Skeletal muscle satellite cell (primary cell): ENCODE measurements around the gene PWP2. TPM values are rescaled to one million over a fixed set of nuclear protein-coding genes. Genes with fewer than 3 reads are reported as not detected.
"Not testable (repeated sequence)": the region's sequence is repeated elsewhere in the genome, so short reads cannot be mapped to it uniquely, and the experiment has no call there.

Source experiments
- H3K27me3 ChIP-seq: 2 replicates; pipeline ENCODE4 v1.7.0; 2013; ENCODE audit warnings: low read length; ENCODE audit not compliant: control insufficient read depth, insufficient read depth
- H3K36me3 ChIP-seq: 2 replicates; pipeline ENCODE4 v1.7.0; 2013; ENCODE audit warnings: mild to moderate bottlenecking, control low read depth, low read length; ENCODE audit not compliant: insufficient read depth
- H3K4me1 ChIP-seq: 2 replicates; pipeline ENCODE4 v1.7.0; 2013; ENCODE audit warnings: low read length; ENCODE audit not compliant: control insufficient read depth, insufficient read depth
- H3K4me2 ChIP-seq: 2 replicates; pipeline ENCODE4 v1.7.0; 2013; ENCODE audit warnings: mild to moderate bottlenecking, low read length
- H3K4me3 ChIP-seq: 2 replicates; pipeline ENCODE4 v1.7.0; 2013; ENCODE audit warnings: low read length
- H3K9ac ChIP-seq: 2 replicates; pipeline ENCODE4 v1.7.0; 2013; ENCODE audit warnings: mild to moderate bottlenecking, low read depth, low read length, moderate library complexity
- H3K9me3 ChIP-seq: replicated peaks from 2 replicates; pipeline ENCODE4 v1.7.0; 2013; ENCODE audit warnings: mild to moderate bottlenecking, control low read depth, low read length
- total RNA-seq: library from RNA; depleted of rRNA; stranded (reverse); fragments of >200 nt; gene quantifications from 2 replicates; pipeline ENCODE4 v1.2.3, GENCODE V29; 2012; rRNA removed

PWP2 gene
- total RNA-seq, result 4.2 and 48.2 TPM in 2 replicates

DNA sequence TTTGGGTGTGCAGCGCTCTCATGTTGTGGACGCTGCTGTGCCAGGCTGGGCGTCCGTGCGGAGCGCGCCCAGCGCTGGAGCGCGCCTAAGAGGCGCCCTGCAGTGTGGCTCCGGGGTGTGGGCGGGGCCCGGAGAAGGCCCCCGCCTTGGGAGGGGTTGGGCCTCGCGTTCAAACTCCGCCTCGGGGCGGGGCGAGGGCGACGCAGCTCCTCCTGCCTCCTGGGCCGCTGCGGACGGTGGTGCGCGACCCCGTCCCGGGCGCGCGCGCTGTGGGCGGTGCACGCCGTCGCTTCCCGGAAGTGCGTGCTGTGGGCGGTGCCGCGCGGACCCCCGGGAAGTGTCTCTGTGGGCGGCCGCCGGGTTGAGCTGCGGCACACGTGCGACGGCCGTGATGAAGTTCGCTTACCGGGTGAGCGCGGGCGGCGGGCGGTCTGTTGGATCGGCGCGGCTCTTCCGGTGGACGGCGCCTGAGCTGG lies at the start of gene PWP2:
TSS of gene PWP2 (plus strand) at position 374 of the 476 bp plus-strand sequence. CDS start at position 392, 18 bp downstream.
- not testable (repeated sequence) for H3K9me3 ChIP-seq, H3K27me3 ChIP-seq, H3K36me3 ChIP-seq, H3K4me2 ChIP-seq, H3K4me1 ChIP-seq
- H3K9ac ChIP-seq, result peak within 1 kb of the TSS; percentile 52
- H3K4me3 ChIP-seq, result peak within 1 kb of the TSS; percentile 54

DNA sequence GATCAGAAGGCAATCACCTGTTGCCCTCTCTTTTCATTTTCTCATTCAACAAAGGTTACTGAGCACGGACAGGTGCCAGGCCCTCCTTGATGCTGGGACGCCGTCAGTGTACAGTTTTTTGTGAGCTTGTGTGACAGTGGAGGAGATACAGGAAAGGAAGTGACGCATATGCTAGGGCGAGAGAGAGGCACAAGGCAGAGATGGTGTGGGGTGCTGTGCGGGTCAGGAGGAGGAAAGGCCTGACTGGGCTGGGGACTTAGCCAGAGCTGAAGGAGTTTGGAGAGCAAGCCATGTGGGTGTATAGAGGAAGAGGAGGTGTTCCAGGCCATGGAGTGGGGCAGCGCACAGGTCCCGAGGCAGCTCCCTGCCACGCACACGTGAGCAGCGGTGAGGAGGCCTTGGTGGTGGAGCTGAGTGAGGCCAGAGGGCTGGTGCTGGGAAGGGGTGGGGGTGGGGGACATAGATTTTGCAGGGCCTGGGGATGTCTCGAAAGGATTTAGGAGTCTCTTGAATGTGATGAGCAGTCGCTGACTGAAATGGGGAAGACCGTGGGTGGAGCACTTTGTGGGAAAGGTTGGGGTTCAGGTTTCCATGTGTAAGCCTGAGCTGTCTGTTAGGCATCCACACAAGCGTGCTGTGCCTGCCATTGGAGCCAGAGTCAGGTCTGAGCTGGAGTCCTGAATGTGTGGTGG lies 49.1 kb upstream of the PWP2 start:
- H3K4me2 ChIP-seq, result no peak overlapping the region
- H3K9ac ChIP-seq, result no peak overlapping the region
- H3K27me3 ChIP-seq, result no peaks in the 10 kb centered on the region
- H3K9me3 ChIP-seq, result no peaks in the 10 kb centered on the region
- H3K4me3 ChIP-seq, result no peak overlapping the region
- H3K36me3 ChIP-seq, result peaks cover 41% of the 10 kb centered on the region
- H3K4me1 ChIP-seq, result peaks cover 21% of the 10 kb centered on the region

DNA sequence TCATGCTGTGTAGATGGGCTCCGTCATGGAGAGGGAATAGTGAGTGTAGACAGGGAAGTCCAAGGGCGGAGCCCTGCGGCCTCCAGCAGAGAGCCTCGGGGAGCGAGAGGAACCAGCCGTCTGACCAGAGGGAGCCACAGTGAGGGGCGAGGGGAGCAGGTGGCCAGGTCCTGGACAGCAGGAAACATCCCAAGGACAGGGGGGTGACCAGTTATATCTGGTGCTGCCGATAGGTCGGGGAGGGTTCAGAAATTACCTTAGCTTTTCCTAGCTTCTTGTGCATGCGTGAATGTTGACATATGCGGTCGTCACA lies 48.6 kb upstream of the PWP2 start:
- no peak overlapping the region for H3K9ac ChIP-seq
- no peaks in the 10 kb centered on the region for H3K27me3 ChIP-seq
- H3K4me2 ChIP-seq, result no peak overlapping the region
- H3K4me3 ChIP-seq, result no peak overlapping the region
- H3K4me1 ChIP-seq, result peaks cover 21% of the 10 kb centered on the region
- H3K9me3 ChIP-seq, result no peaks in the 10 kb centered on the region
- H3K36me3 ChIP-seq, result peaks cover 39% of the 10 kb centered on the region

DNA sequence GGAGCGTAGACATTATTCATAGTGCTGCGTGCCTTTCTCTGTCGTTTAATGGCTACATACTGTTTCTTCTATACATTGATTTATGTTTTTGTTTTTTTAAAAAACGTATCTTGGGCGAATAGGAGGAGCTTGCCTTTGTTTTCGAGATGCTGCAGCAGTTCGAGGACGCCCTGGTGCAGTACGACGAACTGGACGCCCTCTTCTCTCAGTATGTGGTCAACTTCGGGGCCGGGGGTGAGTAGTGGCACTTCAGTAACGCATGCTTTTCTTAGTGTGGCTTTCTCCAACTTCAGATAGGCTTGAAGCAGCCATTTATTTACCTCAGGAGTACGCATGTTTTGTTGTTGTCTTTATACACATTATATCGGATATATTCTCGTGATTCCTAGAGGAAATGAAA lies 48.2 kb upstream of the PWP2 start:
- Histone ChIP-seq H3K9ac (no peak overlapping the region), H3K4me2 (no peak overlapping the region), H3K4me1 (peaks cover 21% of the 10 kb centered on the region), H3K27me3 (no peaks in the 10 kb centered on the region), H3K4me3 (no peak overlapping the region), H3K36me3 (peaks cover 41% of the 10 kb centered on the region), H3K9me3 (no peaks in the 10 kb centered on the region)

DNA sequence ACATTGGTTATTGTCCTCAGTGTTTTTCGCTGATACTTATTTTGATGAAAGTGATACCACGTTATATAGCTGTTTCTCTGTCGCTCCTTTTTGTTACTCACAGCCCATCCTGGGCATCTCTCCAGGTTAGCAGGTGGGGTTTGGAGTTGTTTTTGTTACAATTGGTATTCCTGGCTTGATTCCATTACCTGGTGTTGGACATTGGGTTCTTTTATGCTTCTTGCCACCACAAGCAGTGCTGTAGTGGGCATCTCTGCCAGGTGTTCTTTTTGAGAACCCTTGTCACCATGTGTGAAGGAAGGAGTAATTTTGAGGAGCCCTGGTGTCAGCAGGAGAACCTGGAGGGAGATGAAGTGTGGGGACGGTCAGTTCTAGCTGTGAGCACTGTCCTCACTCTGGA lies 47.5 kb upstream of the PWP2 start:
- H3K4me3 ChIP-seq, result no peak overlapping the region
- H3K4me1 ChIP-seq, result peaks cover 14% of the 10 kb centered on the region
- no peaks in the 10 kb centered on the region for H3K27me3 ChIP-seq
- H3K9ac ChIP-seq, result no peak overlapping the region
- peaks cover 45% of the 10 kb centered on the region for H3K36me3 ChIP-seq
- no peaks in the 10 kb centered on the region for H3K9me3 ChIP-seq
- H3K4me2 ChIP-seq, result no peak overlapping the region

DNA sequence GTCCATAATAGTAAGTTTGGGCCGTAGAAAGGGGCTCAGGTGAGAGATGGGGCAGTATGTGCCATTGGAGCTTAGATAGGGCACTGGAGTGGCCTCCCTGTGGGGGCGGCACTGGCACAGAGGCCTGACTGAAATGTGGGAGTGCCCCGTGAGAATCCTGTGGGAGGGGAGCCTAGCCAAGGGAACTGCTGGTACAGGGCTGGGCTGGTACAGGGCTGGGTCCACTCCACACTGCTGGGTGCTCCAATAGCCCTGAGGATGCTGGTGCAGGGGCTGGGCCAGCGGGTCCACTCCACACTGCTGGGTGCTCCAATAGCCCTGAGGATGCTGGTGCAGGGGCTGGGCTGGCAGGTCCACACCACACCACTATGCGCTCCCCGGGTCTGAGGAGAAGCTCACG lies 44.8 kb upstream of the PWP2 start:
- H3K4me2 ChIP-seq, result no peak overlapping the region
- H3K9ac ChIP-seq, result no peak overlapping the region

DNA sequence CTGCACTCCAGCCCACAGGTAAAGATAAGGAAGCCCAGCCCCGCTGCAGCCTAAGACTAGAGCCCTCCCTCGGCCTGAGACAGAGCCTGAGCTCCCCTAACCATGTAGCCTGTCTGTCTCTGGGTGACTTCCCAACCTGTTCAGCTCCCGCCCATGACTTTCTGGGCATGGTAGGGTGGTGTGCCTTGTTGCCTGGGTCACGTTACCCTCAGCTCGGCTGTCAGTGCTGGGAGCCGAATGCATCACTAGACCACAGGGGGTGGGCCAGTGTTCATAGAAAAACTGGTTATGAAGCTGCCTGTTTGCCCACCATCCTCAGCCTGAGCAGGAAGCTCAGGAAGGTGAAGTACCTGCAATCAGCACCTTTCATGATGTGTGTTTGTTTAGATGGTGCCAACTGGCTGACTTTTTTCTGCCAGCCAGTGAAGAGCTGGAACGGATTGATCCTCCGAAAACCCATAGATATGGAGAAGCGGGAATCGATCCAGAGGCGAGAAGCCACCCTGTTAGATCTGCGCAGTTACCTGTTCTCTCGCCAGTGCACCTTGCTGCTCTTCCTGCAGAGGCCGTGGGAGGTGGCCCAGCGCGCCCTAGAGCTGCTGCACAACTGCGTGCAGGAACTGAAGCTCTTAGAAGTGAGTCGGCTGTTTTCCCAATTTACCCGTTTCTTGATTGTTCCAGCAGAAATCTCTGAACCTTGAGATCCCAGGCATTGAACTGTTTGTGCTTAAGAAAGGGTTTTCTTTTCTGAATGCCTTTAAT lies 43.9 kb upstream of the PWP2 start:
- H3K27me3 ChIP-seq, result no peaks in the 10 kb centered on the region
- H3K4me2 ChIP-seq, result no peak overlapping the region
- no peak overlapping the region for H3K4me3 ChIP-seq
- peaks cover 3% of the 10 kb centered on the region for H3K4me1 ChIP-seq
- H3K9me3 ChIP-seq, result no peaks in the 10 kb centered on the region
- H3K9ac ChIP-seq, result no peak overlapping the region
- H3K36me3 ChIP-seq, result peaks cover 50% of the 10 kb centered on the region

More for the DNA sequence above, 44.8 kb upstream of the PWP2 start:
- H3K4me1 ChIP-seq, result peaks cover 10% of the 10 kb centered on the region
- H3K27me3 ChIP-seq, result no peaks in the 10 kb centered on the region
- no peak overlapping the region for H3K4me3 ChIP-seq
- H3K9me3 ChIP-seq, result no peaks in the 10 kb centered on the region
- H3K36me3 ChIP-seq, result peaks cover 50% of the 10 kb centered on the region

DNA sequence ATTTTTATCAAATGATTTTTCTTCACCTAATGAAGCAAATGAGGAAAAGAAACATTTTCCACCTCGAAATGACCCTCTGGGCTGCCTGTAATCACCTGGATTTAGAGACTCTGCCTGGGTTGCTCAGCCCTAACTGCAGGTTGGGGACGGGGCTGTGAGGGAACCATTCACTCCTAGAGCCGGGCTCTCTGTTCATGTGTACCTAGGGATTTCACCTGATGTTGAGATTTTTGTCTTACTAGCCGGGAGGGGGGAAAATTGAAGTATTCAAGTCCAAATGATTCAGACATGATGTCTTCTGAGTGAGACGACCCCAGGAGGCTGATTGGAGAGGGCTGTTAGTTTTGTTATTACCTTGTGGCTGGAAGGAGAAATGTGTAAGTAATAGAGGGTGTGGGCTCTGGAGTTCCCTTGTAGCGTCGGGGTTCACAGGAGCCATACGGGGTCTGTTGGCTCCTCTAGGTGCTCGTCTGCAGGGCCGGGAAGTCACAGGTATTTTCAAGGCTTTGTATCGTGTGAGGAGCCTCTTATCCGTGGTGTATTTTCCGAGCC lies 42.3 kb upstream of the PWP2 start:
- Histone ChIP-seq H3K27me3 (no peaks in the 10 kb centered on the region), H3K4me1 (no peaks in the 10 kb centered on the region), H3K9ac (no peak overlapping the region), H3K9me3 (no peaks in the 10 kb centered on the region), H3K4me3 (no peak overlapping the region), H3K36me3 (peaks cover 47% of the 10 kb centered on the region), H3K4me2 (no peak overlapping the region)

DNA sequence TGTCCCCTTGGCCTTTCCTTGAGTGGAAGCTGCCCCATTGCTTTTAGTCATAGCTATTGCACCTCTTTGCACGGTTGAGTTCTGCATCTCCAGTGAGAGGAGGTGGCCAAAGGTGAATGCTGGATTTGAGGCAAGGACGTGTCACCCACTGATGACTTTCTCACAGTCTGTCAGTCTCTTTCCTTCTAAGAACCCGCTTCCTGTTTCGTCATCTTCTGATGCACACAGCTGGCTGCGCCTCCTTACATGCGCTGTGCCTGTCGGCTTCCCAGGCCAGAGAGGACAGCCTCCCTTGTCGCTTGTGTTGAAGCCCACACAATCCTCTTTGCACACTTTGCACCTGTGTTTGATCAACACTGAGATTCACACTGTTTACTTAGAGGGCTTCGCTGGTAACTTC lies 41.8 kb upstream of the PWP2 start:
- Histone ChIP-seq H3K9ac (no peak overlapping the region), H3K9me3 (no peaks in the 10 kb centered on the region), H3K36me3 (peaks cover 47% of the 10 kb centered on the region), H3K27me3 (no peaks in the 10 kb centered on the region), H3K4me3 (no peak overlapping the region), H3K4me1 (no peaks in the 10 kb centered on the region), H3K4me2 (no peak overlapping the region)

DNA sequence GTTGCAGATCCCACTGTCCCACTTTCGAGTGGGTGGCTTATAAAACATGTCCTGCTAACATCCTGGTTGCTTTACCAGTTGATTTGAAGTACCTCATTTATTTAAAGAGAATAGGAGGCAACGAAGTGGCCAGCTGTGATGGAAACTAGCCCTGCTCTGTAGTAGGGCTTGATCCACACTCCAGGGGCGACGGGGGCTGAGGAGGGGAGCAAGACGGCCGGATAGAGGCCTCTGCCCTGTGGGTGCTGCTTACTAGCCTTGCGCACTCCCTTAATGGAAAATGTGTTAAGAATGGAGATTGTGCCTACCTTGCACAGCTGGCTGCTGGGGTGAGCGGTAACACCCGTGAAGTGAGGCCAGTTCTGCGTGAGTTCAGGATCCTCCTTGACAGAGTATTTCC lies 41.1 kb upstream of the PWP2 start:
- H3K4me1 ChIP-seq, result no peaks in the 10 kb centered on the region
- no peaks in the 10 kb centered on the region for H3K9me3 ChIP-seq
- H3K36me3 ChIP-seq, result peaks cover 47% of the 10 kb centered on the region
- no peaks in the 10 kb centered on the region for H3K27me3 ChIP-seq
- H3K9ac ChIP-seq, result no peak overlapping the region
- no peak overlapping the region for H3K4me2 ChIP-seq
- H3K4me3 ChIP-seq, result no peak overlapping the region

DNA sequence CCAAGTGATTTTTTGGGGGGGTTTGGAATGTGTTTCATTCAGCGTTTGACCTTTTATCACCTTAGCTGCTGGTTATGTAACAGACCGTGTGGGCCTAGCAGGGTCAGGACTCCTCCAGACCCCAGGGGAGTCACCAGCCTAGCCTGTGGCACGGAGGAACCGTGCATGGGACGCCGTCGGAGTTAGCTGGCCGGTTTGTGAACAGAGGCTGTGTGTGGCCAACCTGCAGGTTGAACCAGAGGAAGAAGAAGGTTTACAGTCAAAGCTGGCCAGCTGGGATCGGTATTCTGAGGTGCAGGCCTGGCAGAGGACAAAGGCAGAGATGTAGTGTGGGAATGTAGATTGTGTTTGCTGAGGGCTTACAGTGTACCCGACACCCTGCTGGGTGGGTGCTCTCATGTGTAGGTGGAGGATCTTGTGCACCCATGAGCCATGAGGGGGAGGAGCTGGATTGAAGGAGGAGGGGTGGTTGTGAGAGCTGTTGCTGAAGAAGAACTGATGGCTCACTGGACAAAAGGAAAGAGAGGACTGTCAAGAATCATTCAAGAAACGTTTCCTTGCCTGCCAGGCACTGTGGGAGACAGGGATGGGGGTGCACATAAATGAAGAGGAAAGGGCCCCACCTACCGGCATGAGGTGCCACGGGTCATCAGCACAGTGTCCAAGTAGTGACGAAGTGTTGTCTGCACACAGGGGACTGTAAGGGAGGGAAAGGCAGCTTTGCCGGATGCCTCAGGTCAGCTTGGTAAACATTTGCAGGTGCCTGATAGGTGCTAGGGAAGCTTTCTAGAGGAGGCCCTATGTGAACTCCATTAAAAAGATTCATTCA lies 40.0 kb upstream of the PWP2 start:
- Histone ChIP-seq H3K36me3 (peaks cover 41% of the 10 kb centered on the region), H3K9ac (no peak overlapping the region)

More for the DNA sequence above, 40.0 kb upstream of the PWP2 start:
- Histone ChIP-seq H3K9me3 (no peaks in the 10 kb centered on the region), H3K4me1 (no peaks in the 10 kb centered on the region), H3K4me2 (no peak overlapping the region), H3K27me3 (no peaks in the 10 kb centered on the region), H3K4me3 (no peak overlapping the region)
